ENCODE measurements around the gene PIK3CB.

GRCh38 chr3:138806376-138807080 lies 28.2 kb downstream of the PIK3CB start:
- TF ChIP-seq CTCF (IDR thresholded peaks at IDR 0.05) = no peak
- TF ChIP-seq POLR2A (IDR thresholded peaks at IDR 0.05) = no peak
- no peak for TF ChIP-seq POLR2AphosphoS5 (IDR thresholded peaks at IDR 0.05)
